HepG2 (cell line): Measurements from ENCODE around the gene HTRA2. TPM values are rescaled to one million over a fixed set of nuclear protein-coding genes. Genes with fewer than 3 reads are reported as not detected.
A peak's percentile ranks its signal among the peaks of the same experiment; 100 is the strongest.

ENCODE experiments used
- ATAC-seq: fragments of 200-7000 bp; cut with Tn5 transposase; 3 replicates; pipeline ENCODE4 v1.9.1; 2020; ENCODE audit warnings: mild to moderate bottlenecking, moderate library complexity
- BruUV-seq: library from RNA; stranded (reverse); fragments of 400-500 nt; replicated peaks from 2 replicates; lab custom pipeline; 2021; lab: Mats Ljungman, UMichigan
- CTCF ChIA-PET: fragments of 300-600 bp; formaldehyde crosslinking; extraction: SDS; loops from one replicate; lab custom pipeline; 2021; ENCODE audit warnings: low total read pairs, inconsistent platforms, low intra/inter-chr PET ratio; lab: Yijun Ruan, JAX
- POLR2A ChIA-PET: fragments of 350-600 bp; sonication (Branson Sonifier 250); formaldehyde crosslinking; loops from one replicate; lab custom pipeline; 2020; ENCODE audit warnings: antibody characterized with exemption, inconsistent platforms; lab: Yijun Ruan, JAX
- DNase-seq: peaks from one replicate; pipeline ENCODE4 v3.0.0-alpha.2; 2015; ENCODE audit warnings: low spot score
- FAIRE-seq: peaks from 3 replicates; lab custom pipeline; 2011; peaks lifted over from hg19 to GRCh38; lab: Jason Lieb, UNC
- H2AFZ ChIP-seq: one replicate; pipeline ENCODE4 v1.6.1; 2011; ENCODE audit warnings: low read length, inconsistent platforms
- H3K27ac ChIP-seq: fragments of 300-600 bp; 3 replicates; pipeline ENCODE4 v1.8.0; 2011; ENCODE audit warnings: mixed run types, mild to moderate bottlenecking, mixed read lengths, low read length, inconsistent platforms; ENCODE audit not compliant: insufficient read depth; ENCODE audit errors: extremely low read length
- H3K27me3 ChIP-seq, 2 experiments: fragments of 200-600 bp in 1 of 2; 2 replicates in 1 of 2; 3 replicates in 1 of 2; pipeline versions ENCODE4 v1.6.0 to v1.8.0; 2011; ENCODE audit warnings: low read length in 2 of 2, mild to moderate bottlenecking in 2 of 2, moderate library complexity in 2 of 2, inconsistent platforms in 1 of 2; ENCODE audit not compliant: insufficient read depth in 2 of 2, control insufficient read depth in 1 of 2
- H3K36me3 ChIP-seq, 2 experiments: fragments of 200-600 bp in 1 of 2; replicated peaks in 1 of 2; 2 replicates in 1 of 2; 3 replicates in 1 of 2; pipeline versions ENCODE4 v1.5.1 to v1.8.0; 2011; ENCODE audit warnings: low read length in 2 of 2, inconsistent platforms in 1 of 2; ENCODE audit not compliant: insufficient read depth in 2 of 2, control insufficient read depth in 1 of 2
- H3K4me1 ChIP-seq: 2 replicates; pipeline ENCODE4 v1.5.1; 2012; ENCODE audit warnings: low read length, inconsistent platforms; ENCODE audit not compliant: insufficient read depth
- H3K4me2 ChIP-seq: 2 replicates; pipeline ENCODE4 v1.6.0; 2011; ENCODE audit warnings: low read depth, low read length, inconsistent platforms
- H3K4me3 ChIP-seq, 3 experiments: fragments of 200-600 bp in 1 of 3; sonication (generic), shearing (Covaris generic) in 1 of 3; replicated peaks in 1 of 3; 2 replicates each; pipeline ENCODE4 v1.5.1; 2011 to 2016; ENCODE audit warnings: low read length in 3 of 3, inconsistent platforms in 2 of 3, low read depth in 2 of 3, mild to moderate bottlenecking in 2 of 3, control low read depth in 1 of 3, mixed read lengths in 1 of 3; ENCODE audit not compliant: insufficient read depth in 1 of 3
- H3K79me2 ChIP-seq: one replicate; pipeline ENCODE4 v1.6.1; 2011; ENCODE audit warnings: low read length, inconsistent platforms; ENCODE audit not compliant: insufficient read depth
- H3K9ac ChIP-seq: 2 replicates; pipeline ENCODE4 v1.6.0; 2011; ENCODE audit warnings: mild to moderate bottlenecking, low read depth, low read length, inconsistent platforms; ENCODE audit not compliant: insufficient read depth
- H3K9me3 ChIP-seq: 2 replicates; pipeline ENCODE4 v1.5.1; 2012; ENCODE audit warnings: mild to moderate bottlenecking, low read length
- H4K20me1 ChIP-seq: 2 replicates; pipeline ENCODE4 v1.6.0; 2011; ENCODE audit warnings: inconsistent platforms, mild to moderate bottlenecking, low read length, moderate library complexity; ENCODE audit not compliant: insufficient read depth
- ASH2L ChIP-seq: fragments of 300-600, 200-600 bp; sonication (generic); IDR thresholded peaks from 2 replicates; pipeline ENCODE4 v1.7.0; 2017; ENCODE audit warnings: low read depth, mild to moderate bottlenecking, moderate library complexity, mixed read lengths, low read length; ENCODE audit not compliant: insufficient read length
- BORCS8-MEF2B ChIP-seq: sonication (generic); formaldehyde crosslinking; IDR thresholded peaks from 2 replicates; pipeline ENCODE4 v1.8.0; 2022; ENCODE audit warnings: mild to moderate bottlenecking, missing genetic modification reagents
- ELK4 ChIP-seq: sonication (generic); formaldehyde crosslinking; IDR thresholded peaks from 2 replicates; pipeline ENCODE4 v1.9.0; 2021; ENCODE audit warnings: missing genetic modification reagents, borderline replicate concordance
- HINFP ChIP-seq: sonication (generic); formaldehyde crosslinking; IDR thresholded peaks from 2 replicates; pipeline ENCODE4 v1.4.0; 2020; ENCODE audit warnings: low read depth, mild to moderate bottlenecking, missing genetic modification reagents
- KDM5B ChIP-seq: sonication (generic); formaldehyde crosslinking; IDR thresholded peaks from 2 replicates; pipeline ENCODE4 v1.4.0; 2020; ENCODE audit warnings: missing genetic modification reagents, mild to moderate bottlenecking, borderline replicate concordance
- NONO ChIP-seq, 2 experiments: fragments of 450-650 bp in 1 of 2; sonication (generic) in 1 of 2; formaldehyde crosslinking in 1 of 2; IDR thresholded peaks in 1 of 2; conservative IDR thresholded peaks in 1 of 2; 2 replicates each; pipeline versions ENCODE4 v1.6.1 to v1.8.0; 2017 to 2022; ENCODE audit warnings: mild to moderate bottlenecking in 1 of 2, missing genetic modification reagents in 1 of 2, moderate library complexity in 1 of 2
- SRSF1 ChIP-seq: fragments of 200-400 bp; formaldehyde crosslinking; optimal IDR thresholded peaks from 2 replicates; pipeline ENCODE3; 2017; ENCODE audit warnings: mild to moderate bottlenecking, low read depth, low read length, moderate library complexity
- WGBS: methylation state at CpG from one replicate; pipeline ENCODE4 v1.1.6; 2017; ENCODE audit warnings: low lambda C conversion rate; 5-methylcytosine and 5-hydroxymethylcytosine counted together
- in situ Hi-C: cut with HindIII; loops from 2 replicates; pipeline ENCODE4 v1.10.0; 2017; ENCODE audit warnings: low pct_unique_long_range_greater_than_20kb; ENCODE audit not compliant: extremely low pct_ligation_motif_present
- intact Hi-C: fragments of 100-400 bp; cut with micrococcal nuclease; formaldehyde crosslinking; loops from one replicate; pipeline ENCODE4 v1.10.0; 2022; ENCODE audit not compliant: unreplicated experiment
- polyA plus RNA-seq, 8 experiments: library from polyadenylated mRNA; depleted of rRNA in 3 of 8; stranded (reverse) in 7 of 8; unstranded in 1 of 8; fragments of >200 nt; fragmentation: Illumina TruSeq in 4 of 8; extraction: Trizol in 4 of 8; gene quantifications; 2 replicates each; pipeline versions ENCODE4 v1.2.1 to v1.2.3, GENCODE V29; 2011 to 2016; ENCODE audit warnings: low read depth in 4 of 8, missing spikeins in 1 of 8, mixed read lengths in 1 of 8; ENCODE audit not compliant: insufficient read depth in 1 of 8
- total RNA-seq, 5 experiments: library from RNA; depleted of rRNA; stranded (reverse); fragments of >200 nt; fragmentation: Illumina TruSeq; extraction: Trizol; gene quantifications; 2 replicates each; pipeline ENCODE4 v1.2.3, GENCODE V29; 2016; ENCODE audit warnings: low read depth in 1 of 5

The HTRA2 gene
- total and polyA plus RNA-seq, 2 of the 13 experiments (the other 11 are each of a cell fraction or from before 2014, with no cell fraction given): 47.7 to 50.3 TPM

DNA sequence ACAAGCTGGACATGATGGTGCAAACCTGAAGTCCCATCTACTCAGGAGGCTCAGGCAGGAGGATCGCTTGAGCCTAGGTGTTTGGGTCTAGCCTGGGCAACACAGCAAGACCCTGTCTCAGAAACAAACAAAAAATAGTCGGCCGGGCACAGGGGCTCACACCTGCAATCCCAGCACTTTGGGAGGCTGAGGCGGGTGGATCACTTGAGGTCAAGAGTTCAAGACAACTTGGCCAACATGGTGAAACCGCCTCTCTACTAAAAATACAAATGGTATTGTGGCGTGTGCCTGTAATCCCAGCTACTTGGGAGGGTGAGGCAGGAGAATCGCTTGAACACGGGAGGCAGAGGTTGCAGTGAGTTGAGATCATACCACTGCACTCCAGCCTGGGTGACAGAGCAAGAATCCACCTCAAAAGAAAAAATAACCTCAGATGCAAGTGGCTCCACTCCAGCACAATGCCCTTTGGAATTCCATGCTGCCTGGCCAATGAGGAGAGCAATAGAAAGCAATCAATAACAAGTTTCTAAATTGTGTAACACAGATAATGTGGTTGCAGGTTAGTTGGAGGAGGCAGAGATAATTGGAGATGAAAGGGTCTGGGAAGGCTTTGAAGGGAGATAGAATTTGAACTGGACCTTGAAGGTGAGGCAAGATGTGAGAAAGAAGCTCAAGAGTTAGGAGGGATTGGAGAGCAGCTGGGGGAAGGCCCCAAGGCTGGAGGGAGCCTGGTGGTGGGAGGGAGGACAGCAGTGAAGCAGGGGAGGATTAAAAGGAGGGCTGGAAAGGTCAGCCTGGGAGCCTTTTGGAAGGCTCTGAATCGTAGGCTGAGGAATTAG lies 40.9 kb upstream of the HTRA2 start (continued):
- TF ChIP-seq HINFP (CRISPR knock-in tag): 0 out of 2 replicates have a peak, but pooled peaks have one; percentile 29
- TF ChIP-seq NONO (IDR thresholded peaks at IDR 0.05): no peak
- peak; percentile 97 for TF ChIP-seq NONO (CRISPR knock-in tag; conservative IDR thresholded peaks at IDR 0.05)
- peak; percentile 69 for TF ChIP-seq ASH2L
- TF ChIP-seq SRSF1: no peak
- no peak for TF ChIP-seq ELK4 (CRISPR knock-in tag)

GRCh38 chr2:74489906-74490305 lies 39.8 kb upstream of the HTRA2 start:
- WGBS: 92% methylated on average over 8 of the region's 9 CpGs
- Histone ChIP-seq H3K9ac (peak overlapping the region; percentile 17; the same call in 1 of the 2 replicates), H3K36me3 (peaks cover 35 to 49% of the 10 kb centered on the region in 2 experiments), H3K79me2 (no peaks in the 10 kb centered on the region)
- intact Hi-C loops: loop anchor here (1.0 to 10.0 kb wide), 2 partner anchors 7 to 1795 kb away; no protein-coding TSS in a partner anchor
- TF ChIP-seq BORCS8-MEF2B (CRISPR knock-in tag): no peak
- TF ChIP-seq KDM5B (CRISPR knock-in tag): 0 out of 2 replicates have a peak, but pooled peaks have one; percentile 2
- TF ChIP-seq, all 625 proteins: peak for 1
- Histone ChIP-seq H3K27ac (peak overlapping the region; percentile 84), H3K27me3 (no peaks in the 10 kb centered on the region), H2AFZ (no peak overlapping the region), H3K4me2 (no peak overlapping the region; the same call in 1 of the 2 replicates), H3K4me1 (peaks cover 71% of the 10 kb centered on the region), H3K9me3 (no peaks in the 10 kb centered on the region), H4K20me1 (no peaks in the 10 kb centered on the region), H3K4me3 (no peak overlapping the region)
- ChIA-PET CTCF (no interaction called here), POLR2A (interaction anchor here (1.2 to 20.6 kb wide), 10 partner anchors 9 to 60 kb away, joined by 3 to 795 read pairs (median 14); partner anchors contain the start of genes AUP1, DQX1, HTRA2 and LBX2)
- no peak for ATAC-seq
- BruUV-seq: no TSS peak
- no peak for FAIRE-seq
- in situ Hi-C loops: no loop called here
- no peak for DNase-seq
